Activated T-cell treated with anti-CD3 and anti-CD28 coated beads, Interleukin-2, amount 50 U/mL, for 4 hours (primary cell): ENCODE results near the gene MAJIN. TPM values are rescaled to one million over a fixed set of nuclear protein-coding genes. Genes with fewer than 3 reads are reported as not detected.

ENCODE experiments used
- ATAC-seq, 2 donors: fragments of 200-7000 bp; cut with Tn5 transposase; one replicate each; pipeline ENCODE4 v1.10.0; 2021
- DNase-seq: peaks from one replicate; pipeline ENCODE4 v3.0.0-alpha.2; 2020
- H3K27me3 Mint-ChIP-seq: one replicate; pipeline ENCODE4 v1.8.0; 2021; ENCODE audit warnings: low read depth, mixed read lengths
- H3K36me3 Mint-ChIP-seq: one replicate; pipeline ENCODE4 v1.8.0; 2022; ENCODE audit warnings: mixed read lengths; ENCODE audit not compliant: insufficient read depth
- H3K4me1 Mint-ChIP-seq: one replicate; pipeline ENCODE4 v1.8.0; 2021; ENCODE audit warnings: low read depth, mixed read lengths
- H3K4me3 Mint-ChIP-seq: one replicate; pipeline ENCODE4 v1.8.0; 2021; ENCODE audit warnings: mild to moderate bottlenecking, moderate library complexity, mixed read lengths
- H3K9me3 Mint-ChIP-seq: one replicate; pipeline ENCODE4 v1.8.0; 2021; ENCODE audit warnings: mixed read lengths
- total RNA-seq, 3 donors: library from RNA; stranded (reverse); gene quantifications; one replicate each; pipeline ENCODE4 v1.2.1, GENCODE V29; 2021

MAJIN gene
- total RNA-seq, 3 donors from 2014 or later: not detected

DNA sequence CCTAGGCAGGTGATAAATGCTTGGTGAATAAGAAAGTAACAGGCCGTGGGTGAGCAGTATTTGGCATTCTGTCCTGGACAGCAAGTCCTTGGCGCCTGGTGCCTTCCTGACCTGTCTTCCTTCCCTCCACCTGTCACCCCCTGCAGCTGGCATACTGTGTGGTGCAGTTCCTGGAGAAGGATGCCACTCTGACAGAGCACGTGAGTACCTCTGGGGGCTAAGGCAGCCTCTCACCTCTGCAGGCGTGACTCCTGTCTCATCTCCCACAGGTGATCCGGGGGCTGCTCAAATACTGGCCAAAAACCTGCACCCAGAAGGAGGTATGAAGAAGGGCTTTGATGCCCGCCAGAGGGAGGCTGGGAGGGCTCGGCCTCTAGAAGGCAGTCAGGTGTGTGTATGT, 40.6 kb downstream of the MAJIN start:
- H3K4me3 Mint-ChIP-seq: no peak overlapping the region
- DNase-seq (no peak), ATAC-seq (no peak)
- peaks cover 20% of the 10 kb centered on the region for H3K36me3 Mint-ChIP-seq
- no peaks in the 10 kb centered on the region for H3K27me3 Mint-ChIP-seq
- no peaks in the 10 kb centered on the region for H3K4me1 Mint-ChIP-seq
- H3K9me3 Mint-ChIP-seq: no peaks in the 10 kb centered on the region

DNA sequence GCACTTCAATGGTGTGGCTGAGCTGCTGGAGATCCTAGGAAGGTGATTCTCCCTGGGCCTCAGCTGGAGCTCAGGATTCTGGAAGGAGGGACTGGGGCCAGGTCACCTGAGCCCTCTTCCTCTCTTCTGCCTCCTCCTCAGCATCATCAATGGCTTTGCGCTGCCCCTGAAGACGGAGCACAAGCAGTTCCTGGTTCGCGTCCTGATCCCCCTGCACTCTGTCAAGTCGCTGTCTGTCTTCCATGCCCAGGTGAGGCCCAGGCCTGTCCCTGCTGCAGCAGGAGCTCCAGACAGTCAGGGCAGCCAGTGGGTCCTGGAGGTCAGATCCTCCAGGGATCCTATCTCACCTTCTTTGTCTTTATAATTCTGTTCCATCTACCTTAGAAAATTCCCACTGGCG, 41.6 kb downstream of the MAJIN start:
- no peaks in the 10 kb centered on the region for H3K9me3 Mint-ChIP-seq
- no peaks in the 10 kb centered on the region for H3K4me1 Mint-ChIP-seq
- H3K4me3 Mint-ChIP-seq: no peak overlapping the region
- no peaks in the 10 kb centered on the region for H3K27me3 Mint-ChIP-seq
- DNase-seq (no peak), ATAC-seq (no peak)
- H3K36me3 Mint-ChIP-seq: peaks cover 20% of the 10 kb centered on the region

DNA sequence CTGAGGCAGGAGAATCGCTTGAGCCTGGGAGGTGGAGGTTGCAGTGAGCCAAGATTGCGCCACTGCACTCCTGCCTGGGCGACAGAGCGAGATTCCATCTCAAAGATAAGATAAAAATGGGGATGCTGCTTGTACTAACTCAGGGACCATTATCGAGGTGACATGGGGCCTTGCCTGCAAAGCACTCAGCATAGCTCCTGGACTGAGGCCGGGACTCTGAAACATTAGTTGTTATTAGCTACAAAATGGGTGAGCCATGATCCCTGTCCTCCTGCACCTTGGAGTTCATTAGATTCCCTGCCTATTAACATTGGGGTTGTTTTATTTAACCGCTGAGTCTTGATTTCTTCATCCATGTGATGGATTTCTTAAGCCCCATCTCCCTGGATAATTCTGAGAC, 42.3 kb downstream of the MAJIN start:
- no peaks in the 10 kb centered on the region for H3K9me3 Mint-ChIP-seq
- H3K27me3 Mint-ChIP-seq: no peaks in the 10 kb centered on the region
- no peak for DNase-seq
- H3K36me3 Mint-ChIP-seq: peaks cover 20% of the 10 kb centered on the region
- H3K4me3 Mint-ChIP-seq: no peak overlapping the region
- peaks cover 5% of the 10 kb centered on the region for H3K4me1 Mint-ChIP-seq
- ATAC-seq: no peak

DNA sequence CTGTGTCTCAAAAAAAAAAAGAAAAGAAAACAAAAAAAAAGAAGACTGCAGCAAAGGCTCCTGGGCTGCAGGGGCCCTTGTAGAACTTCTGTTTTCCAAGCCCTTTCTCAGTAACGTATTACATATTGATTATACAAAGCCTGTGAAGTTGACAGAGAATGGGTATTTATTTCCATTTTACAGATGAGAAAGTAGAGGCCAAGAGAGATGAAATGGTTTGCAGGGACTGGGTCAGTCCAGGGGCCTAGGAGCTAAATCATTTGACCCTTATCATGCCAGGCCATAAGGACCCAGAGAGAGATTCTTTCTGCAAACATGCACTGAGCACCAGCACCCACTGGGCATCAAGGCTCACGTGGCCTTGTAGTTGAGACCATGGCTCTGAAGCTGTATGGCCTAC, 43.0 kb downstream of the MAJIN start:
- no peak for DNase-seq
- ATAC-seq: no peak
- Mint-ChIP-seq H3K9me3 (no peaks in the 10 kb centered on the region), H3K27me3 (no peaks in the 10 kb centered on the region), H3K4me1 (peaks cover 9% of the 10 kb centered on the region), H3K36me3 (peaks cover 17% of the 10 kb centered on the region), H3K4me3 (no peak overlapping the region)

DNA sequence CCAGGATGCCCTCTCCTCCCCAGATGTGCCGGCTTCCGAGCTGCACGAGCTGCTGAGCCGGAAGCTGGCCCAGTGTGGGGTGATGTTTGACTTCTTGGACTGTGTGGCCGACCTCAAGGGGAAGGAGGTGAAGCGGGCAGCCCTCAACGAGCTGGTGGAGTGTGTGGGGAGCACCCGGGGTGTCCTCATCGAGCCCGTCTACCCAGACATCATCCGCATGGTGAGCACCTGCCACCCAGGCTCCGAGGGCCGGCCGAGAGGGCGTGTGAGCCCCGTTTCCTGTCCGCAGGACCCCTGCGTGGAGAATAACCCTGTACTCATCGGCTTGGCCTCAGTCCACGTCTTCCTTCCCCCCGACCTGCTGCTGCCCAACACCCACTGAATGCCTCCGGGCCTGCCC, 45.2 kb downstream of the MAJIN start:
- H3K4me1 Mint-ChIP-seq: peaks cover 15% of the 10 kb centered on the region
- no peak for ATAC-seq
- no peaks in the 10 kb centered on the region for H3K27me3 Mint-ChIP-seq
- peaks cover 14% of the 10 kb centered on the region for H3K36me3 Mint-ChIP-seq
- DNase-seq: no peak
- H3K4me3 Mint-ChIP-seq: no peak overlapping the region
- no peaks in the 10 kb centered on the region for H3K9me3 Mint-ChIP-seq

DNA sequence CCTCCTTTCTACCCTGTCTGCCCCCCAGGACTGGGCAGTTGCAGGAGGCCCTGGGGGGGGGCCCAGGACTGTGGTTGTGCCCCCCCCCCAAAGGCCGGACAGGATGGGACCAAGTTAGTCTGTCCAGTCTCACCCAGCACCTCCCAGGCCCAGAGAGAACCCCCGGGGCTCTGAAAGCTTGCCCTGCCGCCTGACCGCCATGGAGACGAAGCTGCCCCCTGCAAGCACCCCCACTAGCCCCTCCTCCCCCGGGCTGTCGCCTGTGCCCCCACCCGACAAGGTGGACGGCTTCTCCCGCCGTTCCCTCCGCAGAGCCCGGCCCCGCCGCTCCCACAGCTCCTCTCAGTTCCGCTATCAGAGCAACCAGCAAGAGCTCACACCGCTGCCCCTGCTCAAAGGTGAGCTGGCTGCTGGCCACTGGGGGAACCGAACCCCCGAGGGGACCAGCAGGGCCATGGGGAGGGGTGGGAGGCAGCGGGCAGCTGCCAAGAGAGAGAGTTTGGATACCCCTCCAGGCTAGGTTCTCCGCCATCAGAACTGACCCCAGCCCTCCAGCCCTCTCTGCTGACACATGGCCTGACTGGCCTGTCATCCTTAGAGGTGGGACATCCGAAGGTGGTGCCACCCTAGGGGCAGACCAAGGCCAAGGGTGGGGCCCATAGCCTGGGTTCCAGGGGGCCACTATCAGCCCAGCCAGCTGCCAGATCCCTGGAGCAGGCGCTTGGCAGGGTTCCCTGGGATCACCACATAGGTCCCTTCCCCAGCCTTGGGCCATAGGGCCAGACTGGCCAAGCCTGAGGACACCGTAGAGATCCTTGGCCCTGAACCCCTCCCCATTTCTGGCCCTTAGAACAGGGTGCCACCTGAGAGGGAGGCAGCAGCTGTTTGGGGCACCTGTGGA, 46.1 kb downstream of the MAJIN start:
- Mint-ChIP-seq H3K4me1 (peaks cover 15% of the 10 kb centered on the region), H3K9me3 (no peaks in the 10 kb centered on the region), H3K4me3 (peak overlapping the region; percentile 92), H3K27me3 (no peaks in the 10 kb centered on the region), H3K36me3 (peaks cover 10% of the 10 kb centered on the region)
- no peak for ATAC-seq
- no peak for DNase-seq

DNA sequence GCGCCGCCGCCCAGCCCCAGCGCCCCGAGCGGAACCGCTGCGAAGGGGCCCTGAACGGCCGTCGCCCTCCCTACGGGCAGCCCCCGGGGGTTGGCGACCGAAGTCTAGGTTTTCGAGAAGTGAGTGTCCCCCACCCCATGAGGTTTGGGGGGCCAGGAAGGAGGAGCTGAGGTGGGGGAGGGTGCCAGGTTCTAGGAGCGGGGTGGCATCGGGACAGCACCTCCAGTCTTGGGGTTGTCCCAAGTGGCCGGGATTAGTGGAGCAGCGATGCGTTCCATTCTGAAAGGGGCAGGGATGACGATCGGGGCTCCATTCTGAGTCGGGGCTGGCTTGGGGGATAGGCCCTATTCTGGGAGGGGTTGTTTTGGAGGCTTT, 47.0 kb downstream of the MAJIN start:
- ATAC-seq (no peak), DNase-seq (no peak)
- H3K9me3 Mint-ChIP-seq: no peaks in the 10 kb centered on the region
- peak overlapping the region; percentile 92 for H3K4me3 Mint-ChIP-seq
- peaks cover 3% of the 10 kb centered on the region for H3K36me3 Mint-ChIP-seq
- H3K27me3 Mint-ChIP-seq: no peaks in the 10 kb centered on the region
- H3K4me1 Mint-ChIP-seq: peaks cover 15% of the 10 kb centered on the region

DNA sequence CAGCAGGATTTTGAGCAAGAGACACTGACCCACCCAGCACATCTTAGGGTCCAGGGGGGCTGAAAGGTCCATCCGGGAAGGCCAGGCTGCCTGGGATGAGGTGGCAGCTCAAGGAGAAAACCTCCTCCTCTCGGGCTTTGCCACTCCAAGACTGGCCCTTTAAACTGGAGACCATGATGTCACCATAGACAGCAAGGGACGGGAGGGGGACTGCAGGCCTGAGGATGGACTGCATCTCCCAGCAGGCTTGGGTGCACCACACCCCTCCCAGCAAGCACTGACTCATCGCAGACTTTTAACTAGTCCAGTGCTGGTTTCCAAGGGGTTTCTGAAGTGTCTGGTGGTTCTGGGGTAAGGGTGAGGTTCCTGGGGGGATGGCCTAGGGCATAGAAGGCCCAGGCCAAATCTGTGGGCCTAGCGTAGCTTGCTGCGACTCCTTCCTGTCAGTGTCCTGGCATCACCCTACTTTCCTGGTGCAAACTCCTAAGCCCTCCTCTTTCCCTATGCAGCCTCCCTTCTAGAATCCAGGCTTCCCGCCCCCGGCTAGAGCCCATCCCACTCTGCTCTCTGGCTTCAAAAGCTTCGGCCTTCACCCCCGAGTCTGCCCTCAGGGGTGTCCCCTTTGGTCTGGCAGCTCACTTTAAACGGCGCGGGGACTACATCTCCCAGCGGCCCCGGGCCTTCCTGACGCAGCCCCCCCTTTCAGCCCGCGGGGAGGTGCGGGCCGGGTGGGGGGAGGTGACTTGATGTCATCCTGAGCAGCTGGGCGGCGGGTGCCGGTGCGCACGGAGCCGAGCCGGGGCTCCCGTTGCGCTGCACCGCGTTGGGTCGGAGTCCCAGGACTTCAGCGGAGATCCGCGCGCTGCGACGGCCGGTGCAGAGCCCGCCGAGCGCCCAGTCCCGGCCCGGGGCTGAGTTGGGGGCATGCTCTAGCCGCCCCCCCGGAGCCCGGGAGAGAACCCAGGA, 47.7 kb downstream of the MAJIN start, which contains the start of gene PPP2R5B:
PPP2R5B (plus strand) TSS at position 746 of the 966 bp plus-strand sequence. CDS start 1,046 bp downstream, outside the sequence.
- Mint-ChIP-seq H3K4me3 (peak within 1 kb of the TSS; percentile 92), H3K9me3 (no peaks in the 10 kb centered on the region), H3K27me3 (no peaks in the 10 kb centered on the region), H3K36me3 (no peaks in the 10 kb centered on the region), H3K4me1 (peaks cover 15% of the 10 kb centered on the region)
- ATAC-seq: peak; percentile 96 to 97
- peak; percentile 86 for DNase-seq

- no peak for DNase-seq
- Mint-ChIP-seq H3K27me3 (no peaks in the 10 kb centered on the region), H3K4me1 (peaks cover 15% of the 10 kb centered on the region), H3K4me3 (peak overlapping the region; percentile 29), H3K36me3 (no peaks in the 10 kb centered on the region), H3K9me3 (no peaks in the 10 kb centered on the region)
- ATAC-seq: no peak
Measured at GRCh38 chr11:64923151-64923661, 48.7 kb downstream of the MAJIN start.

- Mint-ChIP-seq H3K4me1 (peaks cover 28% of the 10 kb centered on the region), H3K4me3 (no peak overlapping the region), H3K9me3 (no peaks in the 10 kb centered on the region), H3K27me3 (no peaks in the 10 kb centered on the region), H3K36me3 (no peaks in the 10 kb centered on the region)
- ATAC-seq (no peak), DNase-seq (no peak)
Measured at GRCh38 chr11:64921384-64921783, 50.5 kb downstream of the MAJIN start.

DNA sequence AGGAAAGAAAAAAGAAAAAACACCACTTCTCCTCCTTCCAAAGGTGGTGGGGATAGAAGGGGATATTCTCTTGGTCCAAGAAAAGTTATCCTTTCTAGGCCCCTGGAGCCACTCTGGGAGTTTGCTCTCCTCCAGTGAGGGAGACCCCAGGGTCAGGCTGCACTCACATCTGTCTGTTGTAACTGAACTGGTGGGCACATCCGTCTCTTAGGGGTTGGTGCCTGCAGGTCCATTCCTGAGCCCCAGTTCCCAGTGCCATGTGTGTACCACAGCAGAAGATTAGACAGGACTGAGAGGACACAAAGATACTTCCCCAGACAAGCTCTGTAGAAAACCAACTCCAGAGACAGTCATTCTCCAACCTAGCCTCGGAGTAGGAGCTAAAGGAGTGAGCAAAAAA, 51.8 kb downstream of the MAJIN start:
- Mint-ChIP-seq H3K36me3 (no peaks in the 10 kb centered on the region), H3K4me3 (no peak overlapping the region), H3K27me3 (no peaks in the 10 kb centered on the region), H3K9me3 (no peaks in the 10 kb centered on the region), H3K4me1 (peaks cover 35% of the 10 kb centered on the region)
- DNase-seq (no peak), ATAC-seq (no peak)

- Mint-ChIP-seq H3K4me3 (no peak overlapping the region), H3K36me3 (no peaks in the 10 kb centered on the region)
Measured at GRCh38 chr11:64919627-64920026, 52.3 kb downstream of the MAJIN start.

DNA sequence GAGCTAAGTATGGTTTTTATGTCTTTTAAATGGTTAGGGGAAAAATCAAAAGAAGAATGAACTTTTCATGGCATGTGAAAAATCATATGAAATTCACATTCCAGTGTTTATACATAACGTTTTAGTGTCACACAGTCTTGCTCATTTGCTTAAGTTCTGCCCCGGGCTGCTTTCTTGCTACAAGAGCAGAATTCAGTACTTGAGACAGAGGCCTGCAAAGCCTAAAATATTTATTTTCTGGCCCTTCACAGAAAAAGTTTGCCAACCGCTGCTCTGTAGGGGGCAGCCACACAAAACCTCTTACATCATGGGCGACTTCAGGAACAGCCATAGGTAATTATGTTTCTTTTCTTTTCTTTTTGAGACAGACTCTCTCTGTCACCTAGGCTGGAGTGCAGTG, 53.9 kb downstream of the MAJIN start:
- DNase-seq: no peak
- peak overlapping the region; percentile 86 for H3K4me3 Mint-ChIP-seq
- no peaks in the 10 kb centered on the region for H3K9me3 Mint-ChIP-seq
- H3K27me3 Mint-ChIP-seq: no peaks in the 10 kb centered on the region
- ATAC-seq: no peak
- H3K4me1 Mint-ChIP-seq: peaks cover 26% of the 10 kb centered on the region
- H3K36me3 Mint-ChIP-seq: no peaks in the 10 kb centered on the region

More at GRCh38 chr11:64919627-64920026, 52.3 kb downstream of the MAJIN start:
- DNase-seq (no peak), ATAC-seq (no peak)
- Mint-ChIP-seq H3K27me3 (no peaks in the 10 kb centered on the region), H3K9me3 (no peaks in the 10 kb centered on the region), H3K4me1 (peaks cover 32% of the 10 kb centered on the region)

DNA sequence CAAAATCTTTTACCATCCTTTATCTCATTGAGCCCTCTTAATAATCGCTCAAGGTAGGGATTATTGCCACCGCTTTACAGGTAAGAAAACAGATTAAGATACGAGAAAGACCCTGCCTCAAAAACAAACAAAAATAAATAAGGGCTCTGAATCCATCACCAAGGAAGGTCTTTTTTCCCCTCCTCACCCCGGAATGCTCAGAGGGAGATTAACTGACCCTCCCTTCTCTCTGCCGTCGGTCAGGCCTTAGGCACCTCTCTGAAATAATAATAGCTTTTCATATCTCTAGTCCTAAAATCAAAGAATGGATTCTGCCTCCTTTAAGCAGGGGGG, 54.3 kb downstream of the MAJIN start:
- ATAC-seq (no peak), DNase-seq (no peak)
- H3K9me3 Mint-ChIP-seq: no peaks in the 10 kb centered on the region
- H3K36me3 Mint-ChIP-seq: no peaks in the 10 kb centered on the region
- no peaks in the 10 kb centered on the region for H3K27me3 Mint-ChIP-seq
- peak overlapping the region; percentile 86 for H3K4me3 Mint-ChIP-seq
- peaks cover 25% of the 10 kb centered on the region for H3K4me1 Mint-ChIP-seq
